Activated CD4-positive, CD25-positive, alpha-beta regulatory T cell treated with anti-CD3 and anti-CD28 coated beads, Interleukin-2, amount 50 U/mL, for 72 hours (primary cell): ENCODE data around the gene FOXR1.
"Not testable (repeated sequence)": the region's sequence is repeated elsewhere in the genome, so short reads cannot be mapped to it uniquely, and the experiment has no call there.

Source experiments
- DNase-seq: peaks from one replicate; pipeline ENCODE4 v3.0.0; 2021

Gene FOXR1

DNA sequence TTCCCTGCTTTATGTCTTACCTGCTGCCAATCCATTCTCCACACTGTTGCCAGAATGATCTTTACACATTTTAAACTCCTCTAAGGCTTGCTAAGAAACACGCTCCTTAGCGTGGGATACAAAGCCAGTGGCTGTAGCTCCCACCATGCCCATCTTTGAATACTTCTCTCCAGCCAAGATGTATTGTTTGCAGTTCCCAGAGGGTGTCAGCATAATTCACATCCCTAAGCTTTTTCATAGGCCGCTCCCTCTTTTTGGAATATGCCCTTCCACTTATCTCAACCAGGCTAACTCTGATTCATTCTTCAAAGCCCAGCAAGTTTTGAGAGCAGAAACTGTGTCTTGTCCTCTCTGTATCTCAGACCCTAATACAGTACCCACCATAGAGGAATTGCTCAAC lies 23.6 kb upstream of the FOXR1 start:
- DNase-seq, result no peak

DNA sequence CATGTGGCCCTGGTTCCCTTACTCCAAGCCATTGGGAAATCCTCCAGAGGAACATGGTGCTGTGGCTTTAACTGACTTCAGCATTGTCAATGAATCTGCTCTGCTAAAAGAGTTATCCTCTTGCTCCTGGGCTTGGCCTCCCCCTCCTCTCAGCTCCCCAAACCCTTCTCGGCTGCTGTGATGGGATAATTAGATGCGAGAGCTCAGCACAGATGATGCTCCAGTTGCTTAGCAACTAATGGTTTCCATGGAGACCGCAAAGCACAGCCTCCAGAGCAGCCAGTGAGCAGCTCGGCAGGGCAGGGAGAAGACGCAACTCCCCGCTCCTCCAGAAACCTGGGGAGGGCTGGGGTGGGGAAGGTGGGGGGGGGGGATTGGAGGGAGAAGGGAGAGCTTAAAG lies 18.3 kb upstream of the FOXR1 start:
- DNase-seq, result no peak

DNA sequence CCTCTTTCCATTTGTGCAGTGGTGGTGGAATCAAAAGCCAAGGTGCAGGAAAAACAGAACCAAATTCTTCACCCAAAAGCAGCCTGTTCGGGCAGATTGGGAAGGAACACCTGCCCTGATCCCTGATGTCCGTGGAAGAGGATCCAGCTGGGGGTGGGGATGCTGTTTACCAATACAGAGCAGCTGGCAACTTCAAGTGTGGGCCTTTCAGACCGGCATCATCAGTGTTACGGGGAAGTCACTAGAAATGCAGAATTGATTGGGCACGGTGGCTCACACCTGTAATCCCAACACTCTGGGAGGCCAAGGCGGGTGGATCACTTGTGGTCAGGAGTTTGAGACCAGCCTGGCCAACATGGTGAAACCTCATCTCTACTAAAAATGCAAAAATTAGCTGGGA lies 17.6 kb upstream of the FOXR1 start:
- DNase-seq, result not testable (repeated sequence)

DNA sequence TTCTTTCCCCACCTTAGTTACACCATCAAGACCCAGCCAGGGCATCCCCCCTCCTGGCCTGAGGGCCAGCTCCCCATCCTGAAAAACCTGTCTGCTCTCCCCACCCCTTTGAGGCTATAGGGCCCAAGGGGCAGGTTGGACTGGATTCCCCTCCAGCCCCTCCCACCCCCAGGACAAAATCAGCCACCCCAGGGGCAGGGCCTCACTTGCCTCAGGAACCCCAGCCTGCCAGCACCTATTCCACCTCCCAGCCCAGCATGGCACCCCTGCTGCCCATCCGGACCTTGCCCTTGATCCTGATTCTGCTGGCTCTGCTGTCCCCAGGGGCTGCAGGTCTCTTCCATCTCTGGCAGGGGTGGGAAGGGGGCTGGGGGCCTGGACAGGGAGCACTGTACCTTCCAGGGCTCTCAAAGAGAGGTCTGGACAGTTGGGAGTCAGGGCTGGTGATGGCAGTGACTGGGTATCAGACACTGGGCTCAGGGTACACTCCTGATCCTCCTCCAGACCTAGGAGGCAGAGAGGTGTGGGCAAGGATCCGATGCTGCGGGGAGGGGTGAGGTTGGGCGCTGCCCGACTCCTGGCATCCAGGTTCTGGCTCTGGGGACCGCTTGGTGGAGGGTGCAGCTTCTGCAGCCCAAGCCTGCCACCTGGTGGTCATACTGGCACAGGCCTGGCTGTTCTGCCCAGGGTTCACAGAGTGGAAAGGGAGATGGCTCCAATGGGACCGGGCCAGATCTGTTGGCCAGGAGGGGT lies 15.3 kb upstream of the FOXR1 start, which contains the start of gene UPK2:
UPK2 (plus strand) TSS at position 205 of the 753 bp plus-strand sequence; CDS start at position 258, 53 bp downstream.
- DNase-seq, result peak; percentile 90

DNA sequence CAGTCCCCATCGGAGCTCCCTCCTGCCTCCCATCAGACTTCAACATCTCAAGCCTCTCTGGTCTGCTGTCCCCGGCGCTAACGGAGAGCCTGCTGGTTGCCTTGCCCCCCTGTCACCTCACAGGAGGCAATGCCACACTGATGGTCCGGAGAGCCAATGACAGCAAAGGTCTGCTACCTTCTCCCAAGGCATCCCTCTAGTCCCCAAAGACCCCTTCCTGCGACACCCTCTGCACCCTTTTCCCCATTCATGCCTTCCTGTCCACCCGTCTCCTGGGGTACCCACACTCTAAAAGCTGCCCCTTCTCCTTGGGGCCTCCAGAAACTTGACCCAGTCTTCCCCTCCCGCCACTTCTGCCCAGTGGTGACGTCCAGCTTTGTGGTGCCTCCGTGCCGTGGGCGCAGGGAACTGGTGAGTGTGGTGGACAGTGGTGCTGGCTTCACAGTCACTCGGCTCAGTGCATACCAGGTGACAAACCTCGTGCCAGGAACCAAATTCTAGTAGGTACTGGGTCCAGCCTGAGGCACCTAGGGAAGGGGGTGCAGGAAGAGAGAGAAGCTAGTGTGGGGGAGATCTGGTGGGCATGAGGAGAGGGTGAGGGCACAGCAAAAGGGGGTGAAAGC lies 14.6 kb upstream of the FOXR1 start:
- no peak for DNase-seq

DNA sequence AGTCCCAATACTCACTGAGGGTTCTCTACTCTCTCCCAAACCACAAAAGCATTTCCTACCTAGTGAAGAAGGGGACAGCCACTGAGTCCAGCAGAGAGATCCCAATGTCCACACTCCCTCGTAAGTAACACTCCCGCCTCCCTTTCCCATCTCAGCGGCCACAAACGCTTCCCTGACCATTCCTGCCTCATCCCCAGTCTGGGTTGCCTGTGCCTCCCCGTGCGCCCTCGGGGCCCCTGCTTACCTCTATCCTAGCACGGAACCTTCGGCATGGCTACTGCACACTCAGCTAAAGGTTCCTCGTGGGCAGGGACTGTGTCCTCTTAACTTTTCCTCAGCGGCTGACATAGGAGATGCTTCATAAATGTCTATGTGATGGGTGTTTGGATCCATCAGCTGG lies 14.0 kb upstream of the FOXR1 start:
- DNase-seq, result no peak

DNA sequence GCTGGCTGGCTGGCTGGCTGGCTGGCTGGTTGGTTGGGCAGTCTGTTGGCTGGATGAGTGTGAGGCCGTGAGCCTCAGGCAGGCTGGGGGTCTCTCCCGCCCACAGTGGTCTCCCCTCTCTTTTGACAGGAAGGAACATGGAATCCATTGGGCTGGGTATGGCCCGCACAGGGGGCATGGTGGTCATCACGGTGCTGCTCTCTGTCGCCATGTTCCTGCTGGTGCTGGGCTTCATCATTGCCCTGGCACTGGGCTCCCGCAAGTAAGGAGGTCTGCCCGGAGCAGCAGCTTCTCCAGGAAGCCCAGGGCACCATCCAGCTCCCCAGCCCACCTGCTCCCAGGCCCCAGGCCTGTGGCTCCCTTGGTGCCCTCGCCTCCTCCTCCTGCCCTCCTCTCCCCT lies 13.6 kb upstream of the FOXR1 start:
- DNase-seq, result no peak

DNA sequence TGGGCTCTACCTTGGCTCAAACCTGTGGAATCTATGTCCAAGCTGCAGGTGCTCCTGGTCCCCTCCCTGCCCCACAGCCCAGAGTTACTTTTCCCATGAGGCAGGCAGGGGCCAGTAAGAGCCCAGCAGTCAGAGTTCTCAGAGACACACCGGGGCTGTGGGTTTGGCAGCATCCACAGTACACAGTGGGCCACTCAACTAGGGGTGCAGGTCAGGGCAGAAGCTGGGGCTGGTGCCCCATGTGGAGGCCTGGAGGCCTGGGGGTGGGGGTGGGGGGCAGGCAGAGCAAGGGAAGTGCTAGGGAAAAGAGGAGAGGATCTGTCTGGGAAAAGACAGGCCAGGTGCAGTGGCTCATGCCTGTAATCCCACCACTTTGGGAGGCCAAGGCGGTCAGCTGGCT lies 13.0 kb upstream of the FOXR1 start:
- DNase-seq, result no peak

DNA sequence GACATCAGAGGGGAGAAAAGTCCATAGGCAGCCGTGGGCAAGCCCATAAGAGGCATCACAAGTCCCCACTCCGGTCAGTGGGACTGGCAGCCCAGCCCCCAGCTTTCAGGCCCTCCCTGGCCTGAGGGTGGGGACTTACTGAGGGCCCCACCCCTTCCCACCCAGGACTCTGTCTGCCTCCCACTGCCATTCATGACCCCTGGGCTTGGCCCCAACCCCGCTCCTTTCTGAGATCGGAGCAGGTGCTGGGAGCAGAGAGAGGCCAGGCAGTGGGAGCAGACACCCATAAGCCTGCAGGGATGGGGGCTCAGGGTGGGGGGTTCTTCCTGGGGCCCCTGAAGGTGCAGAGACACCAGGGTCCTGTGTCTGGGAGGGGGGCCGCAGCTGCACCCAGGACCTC lies 10.4 kb upstream of the FOXR1 start:
- DNase-seq, result no peak

DNA sequence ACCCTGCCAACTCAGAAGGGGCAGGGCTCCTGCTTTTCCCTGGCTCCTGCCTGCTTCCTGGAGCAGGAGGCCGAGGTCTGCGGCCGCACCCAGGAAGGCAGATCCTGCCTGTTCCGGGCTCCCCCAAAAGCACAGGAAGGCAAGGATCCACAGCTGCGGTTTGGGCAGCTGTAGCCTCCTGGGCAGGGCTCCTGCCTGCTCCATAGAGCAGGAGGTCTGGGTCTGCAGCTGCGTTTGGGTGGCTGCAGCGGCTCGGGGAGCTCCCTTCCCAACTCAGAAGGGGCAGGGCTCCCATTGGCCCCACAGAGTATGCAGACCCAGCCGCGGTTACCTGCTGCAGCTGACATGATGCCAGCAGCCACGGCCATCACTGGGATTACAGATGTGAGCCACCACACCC lies 10.0 kb upstream of the FOXR1 start:
- DNase-seq, result no peak

DNA sequence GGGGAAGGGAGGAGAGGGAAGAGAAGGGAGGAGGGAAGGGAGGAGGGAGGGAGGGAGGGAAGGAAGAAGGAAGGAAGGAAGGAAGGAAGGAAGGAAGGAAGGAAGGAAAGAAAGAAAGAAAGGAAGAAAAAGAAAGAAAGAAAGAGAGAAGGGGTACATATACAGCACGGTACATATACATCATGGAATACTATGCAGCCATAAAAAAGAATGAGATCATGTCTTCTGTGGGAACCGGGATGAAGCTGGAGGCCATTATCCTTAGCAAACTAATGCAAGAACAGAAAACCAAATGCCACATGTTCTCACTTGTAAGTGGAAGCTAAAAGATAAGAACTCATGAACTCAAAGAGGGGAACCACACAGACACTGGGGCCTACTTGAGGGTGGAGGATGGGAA lies 2.1 kb upstream of the FOXR1 start:
- not testable (repeated sequence) for DNase-seq

DNA sequence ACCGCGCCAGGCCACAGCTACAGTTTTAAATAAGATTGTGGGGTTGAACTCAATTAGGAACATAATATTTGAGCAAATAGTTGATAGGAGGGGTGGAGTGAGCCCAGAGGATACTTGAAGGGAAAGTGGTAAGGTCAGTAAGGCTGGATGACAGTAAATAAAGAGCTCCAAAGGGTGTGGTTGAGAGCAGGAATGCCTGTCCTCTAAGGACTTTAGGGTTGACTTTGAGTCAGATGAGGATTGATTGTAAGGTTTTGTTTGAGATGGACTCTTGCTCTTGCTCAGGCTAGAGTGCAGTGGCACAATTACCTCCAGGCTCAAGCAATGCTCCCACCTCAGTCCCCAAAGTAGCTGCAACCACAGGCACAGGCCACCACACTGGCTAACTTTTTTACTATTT lies 2.4 kb downstream of the FOXR1 start:
- DNase-seq, result no peak

DNA sequence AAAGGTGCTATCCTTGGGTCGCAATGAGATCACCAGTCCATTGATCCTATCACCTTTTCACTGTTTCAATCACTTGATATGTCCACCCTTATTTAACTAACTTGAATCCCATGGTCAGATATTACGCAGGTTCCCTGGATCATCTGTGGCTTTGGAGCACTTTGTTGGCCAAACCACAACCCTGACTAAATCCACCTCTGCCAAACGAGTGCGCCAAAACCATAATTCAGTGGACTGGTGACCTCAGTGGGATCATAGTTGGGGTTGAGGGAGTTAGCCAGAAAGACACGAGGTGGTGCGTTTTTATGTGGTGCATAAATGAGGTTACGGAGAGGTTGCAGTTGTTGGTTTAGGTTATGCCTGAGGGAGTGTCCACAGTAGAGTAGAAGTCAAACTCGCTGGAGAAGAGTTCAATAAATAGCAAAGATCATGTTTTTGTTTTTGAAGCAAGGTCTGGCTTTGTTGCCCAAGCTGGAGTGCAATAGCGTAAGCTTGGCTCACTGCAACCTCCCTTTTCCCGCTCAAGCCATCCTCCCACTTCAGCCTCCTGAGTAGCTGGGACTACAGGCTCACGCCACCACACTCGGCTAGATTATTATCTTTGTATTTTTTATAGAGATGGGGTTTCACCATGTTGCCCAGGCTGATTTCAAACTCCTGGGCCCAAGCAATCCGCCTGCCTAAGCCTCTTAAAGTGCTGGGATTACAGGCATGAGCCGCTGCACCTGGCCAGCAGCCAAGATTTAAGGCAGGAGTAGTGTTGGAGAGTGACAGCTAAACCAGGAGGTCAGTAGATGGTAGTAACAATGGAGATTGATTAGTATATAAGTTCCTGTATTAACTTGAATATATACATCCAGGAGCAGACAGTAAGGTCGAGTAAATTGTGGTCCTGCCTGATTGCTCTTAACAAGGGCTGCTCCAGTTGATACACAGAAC lies 4.5 kb downstream of the FOXR1 start:
- no peak for DNase-seq

DNA sequence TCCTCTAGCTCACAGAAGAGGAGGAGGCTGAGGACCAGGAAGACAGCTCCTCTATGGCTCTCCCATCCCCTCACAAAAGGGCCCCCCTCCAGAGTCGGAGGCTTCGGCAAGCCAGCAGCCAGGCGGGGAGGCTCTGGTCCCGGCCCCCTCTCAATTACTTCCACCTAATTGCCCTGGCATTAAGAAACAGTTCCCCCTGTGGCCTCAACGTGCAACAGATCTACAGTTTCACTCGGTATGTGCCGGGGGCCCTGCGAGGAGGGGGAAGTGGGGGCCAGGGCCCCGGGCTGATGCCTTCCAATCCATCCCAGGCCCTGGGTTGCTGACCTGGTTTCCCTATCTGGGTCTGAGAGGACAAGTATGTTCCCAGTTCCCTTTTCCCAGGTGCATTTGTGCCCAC lies 7.9 kb downstream of the FOXR1 start:
- DNase-seq, result no peak

DNA sequence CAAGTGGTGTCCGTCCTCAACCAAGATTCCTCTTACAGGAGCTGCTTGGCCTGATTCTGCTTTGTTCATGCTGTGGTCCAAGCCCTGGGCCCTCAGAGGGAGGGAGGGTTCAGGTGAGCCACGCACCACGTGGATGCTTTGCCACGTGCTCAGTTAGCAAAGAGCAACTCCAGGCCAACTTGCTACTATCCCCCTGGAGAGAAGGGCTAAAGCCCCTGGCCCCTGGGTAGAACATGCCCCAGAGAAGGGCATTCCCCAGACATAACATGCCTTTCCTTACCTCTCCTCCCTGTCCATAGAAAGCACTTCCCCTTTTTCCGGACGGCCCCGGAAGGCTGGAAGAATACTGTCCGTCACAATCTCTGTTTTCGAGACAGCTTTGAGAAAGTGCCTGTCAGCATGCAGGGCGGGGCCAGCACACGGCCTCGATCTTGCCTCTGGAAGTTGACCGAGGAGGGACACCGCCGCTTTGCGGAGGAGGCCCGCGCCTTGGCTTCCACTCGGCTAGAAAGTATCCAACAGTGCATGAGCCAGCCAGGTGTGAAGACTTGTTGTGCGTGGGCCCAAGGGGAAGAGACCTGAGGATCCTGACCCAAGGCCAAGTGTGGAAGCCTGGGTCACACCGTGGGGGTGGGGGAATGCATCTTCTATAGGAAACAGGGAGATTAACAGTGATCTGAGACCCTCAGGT lies 8.8 kb downstream of the FOXR1 start:
- DNase-seq, result no peak

DNA sequence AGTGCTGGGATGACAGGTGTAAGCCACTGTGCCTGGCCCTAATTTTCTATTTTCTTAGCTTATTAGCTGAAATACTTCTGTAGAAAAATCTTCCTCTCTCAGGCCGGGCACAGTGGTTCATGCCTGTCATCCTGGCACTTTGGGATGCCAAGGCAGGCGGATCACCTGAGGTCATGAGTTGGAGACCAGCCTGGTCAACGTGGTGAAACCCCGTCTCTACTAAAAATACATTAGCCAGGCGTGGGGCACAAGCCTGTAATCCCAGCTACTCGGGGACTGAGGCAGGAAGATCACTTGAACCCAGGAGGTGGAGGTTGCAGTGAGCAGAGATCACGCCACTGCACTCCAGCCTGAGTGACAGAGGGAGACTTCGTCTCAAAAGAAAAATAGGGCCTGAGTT lies 12.8 kb downstream of the FOXR1 start:
- DNase-seq, result not testable (repeated sequence)

DNA sequence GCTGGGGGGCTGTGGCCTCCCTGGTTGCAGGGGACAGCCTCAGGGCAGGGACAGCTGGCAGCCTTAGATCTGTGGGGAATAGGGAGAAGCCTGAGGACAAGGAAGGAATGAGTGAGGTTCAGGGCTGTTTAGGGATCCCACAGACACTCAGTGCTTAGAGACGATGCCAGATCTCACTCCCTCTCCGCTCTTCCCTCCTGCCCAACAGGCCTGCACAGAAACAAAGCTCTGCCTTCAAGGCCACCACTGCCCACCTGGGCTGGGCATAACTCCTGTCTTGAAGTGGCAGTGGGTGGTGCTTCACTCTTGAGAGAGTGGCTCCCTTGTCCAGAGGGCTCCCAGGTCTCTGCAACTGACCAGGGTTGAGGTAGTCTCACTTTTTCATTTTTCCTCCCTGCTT lies 13.3 kb downstream of the FOXR1 start:
- no peak for DNase-seq

DNA sequence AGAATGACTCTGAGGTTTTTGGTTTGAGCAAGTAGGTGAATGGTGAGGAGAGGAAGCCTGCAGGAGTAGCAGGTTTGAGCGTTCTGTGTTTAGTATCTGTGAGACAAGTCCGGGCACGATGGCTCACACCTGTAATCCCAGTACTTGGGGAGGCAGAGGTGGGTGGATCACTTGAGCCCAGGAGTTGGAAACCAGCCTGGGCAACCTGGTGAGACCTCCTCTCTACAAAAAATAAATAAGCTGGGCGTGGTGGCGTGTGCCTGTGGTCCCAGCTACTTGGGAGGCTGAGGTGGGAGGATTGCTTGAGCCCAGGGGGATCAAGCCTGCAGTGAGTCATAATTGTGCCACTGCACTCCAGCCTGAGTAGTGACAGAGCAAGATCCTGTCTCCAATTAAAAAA lies 16.7 kb downstream of the FOXR1 start:
- DNase-seq, result no peak

DNA sequence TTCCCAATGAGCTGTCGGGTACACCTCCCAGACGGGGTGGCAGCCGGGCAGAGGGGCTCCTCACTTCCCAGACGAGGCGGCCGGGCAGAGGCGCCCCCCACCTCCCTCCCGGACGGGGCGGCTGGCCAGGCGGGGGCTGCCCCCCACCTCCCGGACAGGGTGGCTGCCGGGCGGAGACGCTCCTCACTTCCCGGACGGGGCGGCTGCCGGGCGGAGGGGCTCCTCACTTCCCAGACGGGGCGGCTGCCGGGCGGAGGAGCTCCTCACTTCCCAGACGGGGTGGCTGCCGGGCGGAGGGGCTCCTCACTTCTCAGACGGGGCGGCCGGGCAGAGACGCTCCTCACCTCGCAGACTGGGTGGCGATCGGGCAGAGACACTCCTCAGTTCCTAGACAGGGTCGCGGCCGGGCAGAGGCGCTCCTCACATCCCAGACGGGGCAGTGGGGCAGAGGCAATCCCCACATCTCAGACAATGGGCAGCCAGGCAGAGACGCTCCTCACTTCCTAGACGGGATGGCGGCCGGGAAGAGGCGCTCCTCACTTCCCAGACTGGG lies 20.0 kb downstream of the FOXR1 start:
- DNase-seq, result not testable (repeated sequence)

DNA sequence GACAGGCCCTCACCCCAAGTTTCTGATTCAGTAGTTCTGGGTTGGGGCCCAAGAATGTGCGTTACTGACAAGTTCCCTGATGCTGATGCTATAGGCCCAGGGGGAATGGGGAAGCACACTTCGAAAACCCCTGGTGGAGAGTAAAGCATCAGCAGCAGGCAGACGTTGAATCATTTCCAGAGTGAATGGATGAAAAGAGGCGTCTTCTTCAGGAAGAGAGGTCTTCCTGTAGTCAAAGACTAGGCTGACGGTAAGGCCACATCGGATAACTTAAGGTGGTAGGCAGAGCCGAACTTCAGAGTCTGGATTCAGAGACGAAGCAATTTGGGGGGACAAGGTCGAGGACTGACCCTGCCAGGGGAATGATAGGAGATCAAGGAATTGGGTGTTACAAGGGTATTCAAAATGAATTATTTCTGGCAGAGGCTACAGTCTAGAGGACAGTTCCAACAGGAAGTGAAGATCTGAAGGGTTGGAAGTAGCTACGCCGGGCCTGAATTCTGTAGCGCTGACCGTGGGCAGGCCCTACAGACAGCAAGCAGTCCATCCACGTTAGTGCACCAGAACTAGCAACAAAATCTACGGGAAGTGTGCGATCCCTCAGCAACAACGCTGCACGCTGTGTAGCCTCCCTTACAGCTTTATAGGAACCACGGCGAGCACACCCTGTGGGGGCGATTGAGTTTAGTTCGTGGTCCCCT lies 25.5 kb downstream of the FOXR1 start:
- peak; percentile 34 for DNase-seq

DNA sequence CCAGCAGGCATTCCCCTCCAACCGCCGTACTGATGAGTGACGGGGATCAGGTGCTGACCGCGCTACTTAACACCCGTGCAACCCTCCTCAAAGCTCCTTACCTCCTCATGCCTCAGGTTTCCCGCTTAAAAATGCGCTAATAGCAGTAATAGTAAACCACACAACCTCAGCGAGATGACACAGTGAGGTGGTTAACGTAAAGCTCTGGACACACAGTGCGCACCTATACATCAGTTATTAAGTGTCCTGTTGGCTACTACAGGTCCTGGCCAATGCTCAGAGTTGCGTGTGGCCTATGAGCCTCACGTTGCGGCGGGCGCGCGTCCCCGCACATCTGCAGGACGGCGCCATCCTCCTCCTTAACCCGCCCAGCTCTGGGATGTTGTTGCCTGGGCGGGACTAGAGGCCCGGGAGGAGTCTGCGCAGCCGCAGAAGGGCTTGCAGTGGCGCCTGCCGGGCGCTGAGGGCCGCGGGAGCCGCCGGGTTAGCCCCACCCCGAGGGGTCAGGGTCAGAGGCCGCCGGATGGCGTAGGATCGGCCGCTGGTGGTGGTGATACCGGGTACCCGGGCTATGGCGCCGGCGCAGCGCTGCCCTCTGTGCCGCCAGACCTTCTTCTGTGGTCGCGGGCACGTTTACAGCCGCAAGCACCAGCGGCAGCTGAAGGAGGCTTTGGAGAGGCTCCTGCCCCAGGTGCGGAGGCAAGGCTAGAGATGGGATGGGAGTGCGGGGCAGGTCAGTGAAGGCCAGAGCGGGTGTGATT lies 26.2 kb downstream of the FOXR1 start, which contains the start of gene CENATAC:
CENATAC (plus strand) TSS at position 512 of the 761 bp plus-strand sequence; CDS start at position 572, 60 bp downstream.
- peak; percentile 98 for DNase-seq
